A673 (cell line): ENCODE measurements around the gene PRDM16. TPM values are rescaled to one million over a fixed set of nuclear protein-coding genes. Genes with fewer than 3 reads are reported as not detected.

Experiments
- BruUV-seq: library from RNA; stranded (reverse); fragments of 400-500 nt; replicated peaks from 2 replicates; lab custom pipeline; 2021; lab: Mats Ljungman, UMichigan
- CTCF ChIA-PET: fragments of 300-600 bp; sonication (Branson Sonifier 250); formaldehyde crosslinking; loops from one replicate; lab custom pipeline; 2022; ENCODE audit warnings: antibody characterized with exemption; lab: Charles Lee
- POLR2A ChIA-PET: fragments of 300-600 bp; sonication (Branson Sonifier 250); formaldehyde crosslinking; loops from one replicate; lab custom pipeline; 2022; ENCODE audit warnings: antibody characterized with exemption; ENCODE audit not compliant: low non-redundant PET; lab: Charles Lee
- DNase-seq: peaks from one replicate; pipeline ENCODE4 v3.0.0-alpha.2; 2015; ENCODE audit warnings: low spot score
- H3K27ac ChIP-seq: fragments of 200-600 bp; sonication (generic); 2 replicates; pipeline ENCODE4 v1.5.1; 2016; ENCODE audit warnings: mixed run types, low read depth, mild to moderate bottlenecking, mixed read lengths, antibody characterized with exemption, low read length; ENCODE audit not compliant: poor library complexity, severe bottlenecking
- H3K27me3 ChIP-seq: fragments of 200-600 bp; sonication (generic); replicated peaks from 2 replicates; pipeline ENCODE4 v1.6.1; 2017; ENCODE audit warnings: mixed run types, low read depth, mild to moderate bottlenecking, mixed read lengths, antibody characterized with exemption, low read length; ENCODE audit not compliant: insufficient read depth, poor library complexity
- H3K36me3 ChIP-seq: fragments of 200-600 bp; sonication (generic); 2 replicates; pipeline ENCODE4 v1.6.1; 2016; ENCODE audit warnings: mixed run types, mild to moderate bottlenecking, mixed read lengths, antibody characterized with exemption, low read length; ENCODE audit not compliant: insufficient read depth, poor library complexity, severe bottlenecking
- H3K4me1 ChIP-seq: fragments of 200-600 bp; sonication (generic); 2 replicates; pipeline ENCODE4 v1.6.1; 2017; ENCODE audit warnings: mixed run types, mild to moderate bottlenecking, mixed read lengths, antibody characterized with exemption, low read length; ENCODE audit not compliant: insufficient read depth, poor library complexity, severe bottlenecking
- H3K4me3 ChIP-seq: fragments of 200-600 bp; sonication (generic); 2 replicates; pipeline ENCODE4 v1.5.1; 2016; ENCODE audit warnings: low read depth, mixed run types, mild to moderate bottlenecking, mixed read lengths, low read length; ENCODE audit not compliant: poor library complexity, severe bottlenecking
- H3K9me3 ChIP-seq: fragments of 200-600 bp; sonication (generic); 2 replicates; pipeline ENCODE4 v1.6.1; 2016; ENCODE audit warnings: mixed run types, low read depth, mild to moderate bottlenecking, mixed read lengths, antibody characterized with exemption, low read length; ENCODE audit not compliant: poor library complexity, severe bottlenecking
- CTCF ChIP-seq: fragments of 300-800, 200-600 bp; sonication (generic); conservative IDR thresholded peaks from 2 replicates; pipeline ENCODE4 v1.5.1; 2017; ENCODE audit warnings: low read depth, mild to moderate bottlenecking, antibody characterized with exemption, low read length, moderate library complexity, mixed read lengths
- EZH2 ChIP-seq: fragments of 200-600 bp; sonication (generic); IDR thresholded peaks from 2 replicates; pipeline ENCODE4 v1.6.1; 2017; ENCODE audit warnings: borderline replicate concordance, low read depth, mild to moderate bottlenecking, mixed read lengths, antibody characterized with exemption, low read length; ENCODE audit not compliant: poor library complexity, severe bottlenecking
- intact Hi-C: fragments of 100-400 bp; cut with micrococcal nuclease; formaldehyde crosslinking; loops from one replicate; pipeline ENCODE4 v1.10.0; 2022; ENCODE audit not compliant: unreplicated experiment
- total RNA-seq: library from RNA; stranded (reverse); gene quantifications from 2 replicates; pipeline ENCODE4 v1.2.3, GENCODE V29; 2021

PRDM16 gene
- total RNA-seq, 1 experiment from 2014 or later: 0.49 TPM

GRCh38 chr1:3153197-3153596 lies 84.2 kb downstream of the PRDM16 start:
- POLR2A ChIA-PET: no interaction called here
- H3K4me1 ChIP-seq: no peaks in the 10 kb centered on the region

GRCh38 chr1:3153902-3154795 lies 85.1 kb downstream of the PRDM16 start:
- Histone ChIP-seq H3K36me3 (no peaks in the 10 kb centered on the region), H3K9me3 (no peaks in the 10 kb centered on the region), H3K27ac (no peak overlapping the region), H3K27me3 (peaks cover 52% of the 10 kb centered on the region), H3K4me3 (no peak overlapping the region), H3K4me1 (no peaks in the 10 kb centered on the region)
- intact Hi-C loops: no loop called here
- DNase-seq: no peak
- ChIA-PET CTCF (no interaction called here), POLR2A (no interaction called here)
- TF ChIP-seq CTCF: no peak
- TF ChIP-seq EZH2: no peak
- no TSS peak for BruUV-seq

More at GRCh38 chr1:3153197-3153596, 84.2 kb downstream of the PRDM16 start:
- intact Hi-C loops: no loop called here
- H3K36me3 ChIP-seq: no peaks in the 10 kb centered on the region
- no peaks in the 10 kb centered on the region for H3K9me3 ChIP-seq
- CTCF ChIA-PET: no interaction called here
- BruUV-seq: no TSS peak
- no peak for DNase-seq
- no peak overlapping the region for H3K27ac ChIP-seq
- no peak for TF ChIP-seq EZH2
- no peak for TF ChIP-seq CTCF
- H3K27me3 ChIP-seq: peaks cover 58% of the 10 kb centered on the region
- no peak overlapping the region for H3K4me3 ChIP-seq

GRCh38 chr1:3155056-3155925 lies 86.3 kb downstream of the PRDM16 start:
- intact Hi-C loops: no loop called here

More at GRCh38 chr1:3155056-3155925, 86.3 kb downstream of the PRDM16 start:
- Histone ChIP-seq H3K9me3 (no peaks in the 10 kb centered on the region), H3K27ac (no peak overlapping the region), H3K36me3 (no peaks in the 10 kb centered on the region), H3K4me1 (no peaks in the 10 kb centered on the region), H3K4me3 (no peak overlapping the region), H3K27me3 (peaks cover 53% of the 10 kb centered on the region)
- no peak for DNase-seq
- ChIA-PET CTCF (no interaction called here), POLR2A (no interaction called here)
- no peak for TF ChIP-seq CTCF
- TF ChIP-seq EZH2: no peak
- no TSS peak for BruUV-seq
